HG03095 (cell line): ENCODE data around the gene HSD11B1.
"Not testable (repeated sequence)": the region's sequence is repeated elsewhere in the genome, so short reads cannot be mapped to it uniquely, and the experiment has no call there.

Experiments used
- ATAC-seq: cut with Tn5 transposase; IDR thresholded peaks from one replicate; pipeline ENCODE4 v1.9.1; 2021; ENCODE audit warnings: moderate library complexity; ENCODE audit not compliant: unreplicated experiment

Gene HSD11B1

DNA sequence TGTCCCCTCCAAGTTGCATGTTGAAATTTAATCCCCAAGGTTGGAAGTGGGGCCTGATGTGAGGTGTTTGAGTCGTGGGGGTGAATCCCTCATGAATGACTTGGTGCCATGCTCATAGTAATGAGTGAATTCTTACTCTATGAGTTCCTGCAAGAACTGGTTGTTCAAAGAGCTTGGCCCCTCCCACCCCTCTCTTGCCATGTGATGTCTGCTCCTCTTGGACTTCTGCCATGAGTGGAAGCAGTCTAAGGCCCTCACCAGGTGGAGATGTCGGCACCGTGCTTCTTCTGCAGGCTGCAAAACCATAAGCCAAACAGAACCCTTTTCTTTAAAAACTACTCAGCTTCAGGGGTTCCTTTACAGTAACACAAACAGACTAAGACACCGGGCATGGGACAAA lies 15.2 kb upstream of the HSD11B1 start:
- ATAC-seq, result no peak

DNA sequence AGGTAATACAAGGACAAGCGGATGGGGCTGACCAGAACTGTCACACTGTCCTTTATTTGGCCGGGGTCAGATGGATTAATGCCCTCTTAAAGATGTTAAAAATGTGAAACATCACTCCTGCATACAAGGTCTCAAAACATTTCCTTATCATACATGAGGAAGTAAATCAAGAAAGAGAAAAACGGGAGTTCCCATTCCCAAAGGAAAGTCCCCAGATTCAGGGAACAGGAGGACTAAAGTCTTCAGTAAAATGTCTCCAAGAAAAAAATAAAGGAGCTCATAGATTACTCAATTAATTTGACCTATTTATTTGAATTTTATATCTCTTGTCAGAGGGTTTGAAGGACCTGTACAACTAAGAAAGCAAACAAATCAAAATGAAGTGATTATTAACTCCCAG lies 13.4 kb upstream of the HSD11B1 start:
- no peak for ATAC-seq

DNA sequence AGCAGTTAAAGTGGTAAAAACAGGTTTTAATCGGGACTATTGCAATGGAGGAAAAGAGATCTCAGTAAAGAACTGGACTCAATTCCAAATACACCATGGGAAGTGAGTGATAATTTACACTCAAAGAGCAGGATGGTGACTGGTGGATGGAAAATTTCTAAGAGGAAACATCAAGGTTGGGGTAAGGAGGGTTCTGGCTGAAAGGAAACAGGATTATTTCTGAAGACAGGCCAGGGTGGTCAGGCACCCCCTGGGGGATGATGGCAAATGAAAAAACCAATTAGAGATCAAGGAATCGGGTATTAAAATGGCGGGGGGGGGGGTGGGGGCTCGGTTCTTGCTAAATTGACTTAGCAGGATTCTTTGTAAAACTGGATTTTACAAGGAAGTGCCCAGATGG lies 12.3 kb upstream of the HSD11B1 start:
- no peak for ATAC-seq

DNA sequence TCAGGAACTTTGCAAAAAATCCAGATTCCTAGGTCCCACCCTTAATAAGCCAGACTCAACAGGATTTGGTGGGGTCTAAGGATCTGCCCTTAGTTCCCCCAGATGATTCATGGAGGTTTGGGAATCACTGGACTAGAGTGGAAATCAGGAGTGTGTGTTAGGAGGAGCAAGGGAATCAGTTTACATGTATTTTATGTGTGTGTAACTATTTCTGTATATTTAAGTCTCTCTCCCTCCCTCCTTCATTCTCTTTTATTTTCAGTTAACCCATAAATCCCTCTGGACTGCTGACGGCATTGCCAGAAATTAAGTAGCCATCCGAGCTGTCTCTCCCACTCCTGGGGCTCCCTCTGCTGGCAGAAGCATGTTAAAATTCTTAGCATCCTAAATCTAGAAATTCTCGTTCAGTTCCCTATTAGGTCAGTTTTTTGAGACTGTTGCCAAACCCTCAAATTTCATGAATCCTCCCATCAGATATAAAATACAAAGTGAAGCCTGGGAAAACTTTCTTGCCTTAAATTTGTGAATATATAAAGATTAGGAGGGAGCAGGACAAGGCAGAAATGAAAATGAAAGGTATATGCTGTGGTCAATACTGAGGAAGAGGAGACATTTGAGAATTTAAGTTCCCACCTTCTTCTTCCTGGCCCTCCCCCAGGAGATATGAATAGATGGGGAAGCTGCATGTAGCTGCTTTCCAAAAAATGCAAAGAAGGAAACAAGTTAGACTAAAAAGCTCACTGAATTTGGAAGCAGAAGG lies 11.7 kb upstream of the HSD11B1 start:
- ATAC-seq, result peak; percentile 59

DNA sequence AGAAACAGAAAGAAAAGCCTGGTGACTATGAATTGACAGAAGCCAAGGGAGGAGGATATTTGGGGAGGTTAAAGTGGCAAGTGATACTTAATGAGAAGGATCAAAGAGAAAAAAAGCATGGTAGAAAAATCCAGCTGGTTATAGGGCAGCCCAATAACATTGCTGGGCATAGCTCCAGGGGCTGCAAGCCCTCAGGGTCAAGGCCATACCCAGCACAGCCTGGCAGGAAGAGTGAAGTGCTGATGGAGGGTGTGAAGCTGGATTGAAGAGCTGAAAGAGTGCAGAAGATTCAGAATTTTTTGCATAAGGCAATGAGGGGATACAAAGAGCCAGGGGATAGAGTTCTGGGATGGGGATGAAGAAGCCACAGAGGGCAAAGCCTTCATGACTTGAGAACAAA lies 8.0 kb upstream of the HSD11B1 start:
- ATAC-seq, result no peak

DNA sequence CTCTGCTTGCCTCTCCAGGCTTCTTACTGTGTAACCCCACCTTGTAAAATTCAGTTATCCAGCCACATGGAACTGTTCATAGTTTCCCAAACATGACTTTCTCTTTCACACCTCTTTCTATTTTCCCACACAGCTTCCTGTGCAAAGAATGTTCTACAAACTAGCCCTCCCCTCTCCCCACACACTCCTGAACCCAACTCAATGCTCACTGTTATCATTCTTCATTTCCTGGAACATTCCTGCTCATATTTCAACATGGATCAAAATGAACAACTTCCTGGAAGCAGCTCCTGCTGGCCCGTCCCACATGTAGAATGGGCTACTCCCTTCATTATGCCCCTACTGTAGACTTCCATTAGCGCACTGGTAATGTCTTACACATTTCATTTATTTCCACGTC lies 7.5 kb upstream of the HSD11B1 start:
- no peak for ATAC-seq

DNA sequence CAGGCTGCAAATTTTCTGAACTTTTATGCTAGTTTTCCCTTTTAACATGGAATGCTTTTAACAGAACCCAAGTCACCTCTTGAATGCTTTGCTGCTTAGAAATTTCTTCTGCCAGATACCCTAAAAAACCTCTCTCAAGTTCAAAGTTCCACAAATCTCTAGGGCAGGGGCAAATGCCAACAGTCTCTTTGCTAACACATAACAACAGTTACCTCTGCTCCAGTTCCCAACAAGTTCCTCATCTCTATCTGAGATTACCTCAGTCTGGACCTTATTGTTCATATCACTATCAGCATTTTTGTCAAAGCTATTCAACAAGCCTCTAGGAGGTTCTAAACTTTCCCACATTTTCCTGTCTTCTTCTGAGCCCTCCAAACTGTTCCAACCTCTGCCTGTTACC lies 4.0 kb upstream of the HSD11B1 start:
- ATAC-seq, result not testable (repeated sequence)

DNA sequence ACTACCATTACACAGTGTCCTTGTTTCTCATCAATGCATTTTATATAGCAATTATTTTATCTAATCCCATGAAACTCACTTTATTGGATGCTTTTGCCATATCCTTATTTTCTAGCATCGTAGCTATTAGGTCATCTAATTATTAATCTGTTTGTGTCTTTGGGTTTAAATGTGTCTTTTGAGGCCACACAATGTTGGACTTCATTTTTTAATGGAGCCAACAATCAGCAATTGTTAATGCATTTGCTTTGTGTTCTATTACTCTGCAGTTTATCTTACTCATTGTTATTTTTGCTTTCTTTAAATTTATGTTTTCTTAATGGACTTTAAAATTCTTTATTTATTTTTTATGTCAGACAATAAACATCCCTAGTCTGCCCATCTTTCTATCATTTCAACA lies 1.8 kb upstream of the HSD11B1 start:
- no peak for ATAC-seq

DNA sequence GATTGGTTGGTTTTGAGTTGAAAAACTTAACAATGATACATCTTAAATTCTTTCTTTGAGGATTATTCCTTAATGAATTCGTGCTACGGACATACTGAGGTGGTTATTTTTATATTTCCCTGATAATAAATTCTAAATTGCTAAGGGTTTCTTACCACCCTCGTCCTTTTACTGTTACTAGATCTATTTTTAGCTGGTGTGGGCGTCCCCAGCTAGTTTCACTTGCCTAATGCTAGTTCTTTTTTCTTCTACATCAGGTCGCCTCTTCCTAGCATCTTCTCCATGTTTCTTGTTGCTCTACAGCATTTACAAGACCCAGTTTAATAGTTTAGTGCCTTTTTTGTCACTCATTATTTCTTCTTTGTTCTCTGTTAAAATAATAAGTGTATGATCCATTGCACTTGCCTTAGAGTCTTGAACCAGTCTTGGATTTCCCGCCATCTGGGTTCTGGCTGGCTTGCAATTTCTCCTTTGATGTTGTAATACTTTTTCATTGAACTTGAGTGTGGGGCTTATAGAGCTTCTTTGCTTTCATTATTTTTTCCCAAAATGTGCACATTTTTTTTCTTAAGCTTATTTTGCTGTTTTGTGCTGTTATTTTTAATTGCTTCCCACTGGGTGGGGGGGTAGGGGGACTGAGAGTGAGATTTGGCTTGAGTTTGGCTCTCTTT lies 677 bp upstream of the HSD11B1 start:
- ATAC-seq, result no peak

DNA sequence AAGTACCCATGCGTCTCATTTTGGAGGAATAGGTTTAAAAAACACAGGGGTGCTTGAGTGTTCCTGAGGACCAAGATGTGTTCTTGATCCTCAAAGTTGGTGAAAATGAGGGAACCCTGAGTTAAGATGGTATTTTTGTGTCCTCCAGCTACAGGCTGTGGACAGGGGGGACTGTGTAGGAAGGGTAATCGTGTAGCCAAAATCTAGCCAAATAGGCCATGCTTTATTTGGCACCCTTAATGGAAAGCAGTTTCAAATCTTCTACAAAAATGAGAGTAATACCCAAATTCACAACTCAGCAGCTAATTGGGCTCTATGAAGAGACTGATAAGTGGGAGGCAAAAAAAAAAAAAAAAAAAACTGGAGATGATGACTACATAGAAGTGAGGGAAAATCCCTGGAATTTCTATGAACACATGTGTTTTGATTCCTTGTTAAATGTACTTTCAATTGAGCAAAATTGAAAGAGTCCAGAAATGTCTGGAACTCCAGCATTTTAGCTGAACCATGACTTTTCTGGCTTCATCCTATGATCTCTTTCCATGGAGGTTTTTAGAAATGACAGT lies 470 bp downstream of the HSD11B1 start:
- no peak for ATAC-seq

DNA sequence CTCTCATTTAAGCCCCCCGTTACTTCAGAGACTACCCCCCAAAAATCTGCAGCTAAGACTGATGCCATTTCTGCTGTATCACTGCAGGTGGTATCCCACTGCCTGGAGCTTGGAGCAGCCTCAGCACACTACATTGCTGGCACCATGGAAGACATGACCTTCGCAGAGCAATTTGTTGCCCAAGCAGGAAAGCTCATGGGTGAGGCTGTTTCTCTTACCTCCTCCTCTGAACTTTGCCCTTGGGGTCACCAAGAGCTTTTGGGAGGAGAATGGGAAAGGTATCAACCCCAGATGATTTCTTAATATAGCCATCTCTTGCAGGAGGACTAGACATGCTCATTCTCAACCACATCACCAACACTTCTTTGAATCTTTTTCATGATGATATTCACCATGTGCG lies 2.0 kb downstream of the HSD11B1 start:
- no peak for ATAC-seq

DNA sequence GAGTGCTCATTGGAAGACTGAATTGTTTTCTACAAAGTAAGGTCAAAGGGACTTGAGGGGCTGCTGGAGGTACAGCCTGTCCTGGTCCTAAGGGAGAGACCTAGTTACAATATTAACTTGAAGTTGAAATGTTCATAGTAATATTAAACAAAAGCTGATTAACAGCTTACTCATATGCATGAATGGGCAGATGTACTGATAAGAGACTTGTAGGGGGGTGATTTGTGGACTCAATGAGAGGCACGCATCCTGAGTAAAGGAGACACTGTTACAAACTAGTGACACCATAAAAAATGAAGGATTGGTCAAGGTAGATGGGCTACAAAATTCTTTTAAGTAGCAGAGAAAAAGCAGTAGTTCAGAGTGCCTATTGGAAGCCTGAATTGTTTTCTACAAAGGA lies 2.7 kb downstream of the HSD11B1 start:
- no peak for ATAC-seq

DNA sequence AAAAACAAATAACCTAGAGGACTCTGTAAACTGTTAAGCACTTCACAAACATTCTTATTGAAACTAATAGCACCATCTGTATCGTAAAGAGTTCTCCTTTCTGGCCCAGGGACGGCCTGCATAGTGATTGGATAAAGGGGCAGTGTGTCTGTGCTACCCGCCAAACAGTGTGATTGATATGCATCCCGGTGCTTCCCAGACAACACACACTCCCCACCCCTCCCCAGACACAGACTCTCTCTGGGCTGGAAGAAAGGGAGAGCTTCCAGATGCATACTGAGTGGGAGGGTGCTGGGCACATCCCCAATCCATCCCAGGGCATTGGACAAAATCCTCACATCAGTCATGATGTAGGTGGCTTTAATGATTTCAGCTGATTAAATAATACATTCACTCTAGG lies 3.7 kb downstream of the HSD11B1 start:
- no peak for ATAC-seq

DNA sequence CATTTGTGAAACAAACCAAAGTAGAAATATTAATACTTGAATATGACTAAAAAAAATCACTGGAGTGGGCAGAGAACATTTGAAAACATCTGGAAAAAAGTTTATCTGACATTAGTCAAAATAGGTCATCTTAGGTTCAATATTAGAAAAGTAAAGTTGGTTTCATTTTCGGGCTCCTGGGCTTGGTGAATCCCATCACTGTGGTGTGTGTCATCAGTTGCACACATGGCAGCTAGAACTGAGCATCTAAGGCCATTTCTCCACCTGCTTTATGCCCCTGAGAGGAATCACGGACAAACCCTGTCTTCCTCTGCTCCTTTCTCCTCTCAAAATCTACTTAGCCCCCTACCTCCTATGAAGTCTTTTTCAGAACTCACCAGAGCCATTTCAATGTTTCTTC lies 5.4 kb downstream of the HSD11B1 start:
- ATAC-seq, result no peak

DNA sequence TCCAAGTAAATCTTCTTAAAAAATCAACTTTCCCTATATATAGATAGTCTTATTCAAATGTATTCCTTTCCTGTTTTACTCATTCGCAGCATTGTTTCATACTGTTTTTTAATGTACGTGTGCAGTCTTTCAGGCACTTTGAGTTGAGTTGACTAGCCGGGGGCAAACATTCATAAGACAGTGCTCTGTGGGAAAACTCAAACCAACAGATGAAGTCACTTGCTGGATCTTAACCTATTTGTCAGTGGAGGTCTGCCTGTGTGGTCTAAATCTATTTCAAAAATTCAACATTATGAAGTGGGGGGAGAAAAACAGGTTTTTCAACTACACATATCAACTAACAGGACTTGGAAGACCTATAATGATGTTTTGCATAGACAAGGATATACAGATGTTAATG lies 6.2 kb downstream of the HSD11B1 start:
- ATAC-seq, result no peak

DNA sequence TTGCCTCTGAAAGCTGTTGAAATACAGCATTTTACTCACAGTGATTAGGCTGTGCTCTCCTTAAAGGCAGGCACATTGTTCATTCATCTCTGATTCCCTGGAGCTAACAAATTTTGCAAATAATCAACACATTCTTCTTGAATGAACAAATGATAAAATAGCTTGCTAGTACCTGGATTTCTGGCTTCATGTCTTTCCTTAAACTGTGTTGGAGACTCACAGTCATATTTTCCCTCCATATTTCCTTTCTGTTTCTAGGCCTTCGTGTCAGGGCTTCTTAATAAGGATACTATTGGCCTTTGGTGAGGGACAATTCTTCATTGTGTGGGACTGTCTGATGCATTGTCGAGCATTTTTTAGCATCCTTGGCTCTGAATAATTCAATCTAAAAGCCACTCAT lies 9.7 kb downstream of the HSD11B1 start:
- no peak for ATAC-seq

DNA sequence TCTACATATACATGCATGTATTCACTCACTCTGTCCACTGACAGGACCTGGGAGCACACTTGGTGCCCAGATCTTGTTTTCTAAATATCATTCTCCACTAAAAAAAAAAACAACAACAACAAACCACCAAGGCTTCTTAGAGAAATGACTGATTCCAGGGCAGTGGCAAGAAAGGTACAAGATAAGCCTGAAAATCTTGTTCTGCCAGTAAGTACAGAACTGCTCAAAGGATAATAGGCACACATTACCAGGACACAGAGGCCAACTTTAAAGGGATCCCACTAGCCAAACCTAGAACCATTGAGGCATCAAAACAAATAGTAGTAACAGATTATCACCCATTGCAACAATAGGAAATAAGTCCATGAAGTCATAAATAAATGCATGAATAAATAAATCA lies 10.7 kb downstream of the HSD11B1 start:
- no peak for ATAC-seq

DNA sequence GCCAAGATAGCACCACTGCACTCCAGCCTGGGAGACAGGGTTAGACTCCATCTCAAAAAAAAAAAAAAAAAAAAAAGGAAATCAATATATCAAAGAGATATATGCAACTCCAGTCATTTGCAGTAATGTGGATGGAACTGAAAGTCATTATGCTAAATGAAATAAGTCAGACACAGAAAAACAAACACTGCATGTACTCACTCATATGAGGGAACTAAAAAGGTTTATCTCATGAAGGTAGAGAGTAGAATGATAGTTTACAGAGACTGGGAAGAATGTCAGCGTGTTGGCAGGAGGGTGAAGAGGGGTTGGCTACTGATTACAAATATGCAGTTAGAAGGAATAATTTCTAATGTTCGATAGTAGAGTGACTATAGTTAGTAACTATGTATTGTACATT lies 13.2 kb downstream of the HSD11B1 start:
- ATAC-seq, result no peak

DNA sequence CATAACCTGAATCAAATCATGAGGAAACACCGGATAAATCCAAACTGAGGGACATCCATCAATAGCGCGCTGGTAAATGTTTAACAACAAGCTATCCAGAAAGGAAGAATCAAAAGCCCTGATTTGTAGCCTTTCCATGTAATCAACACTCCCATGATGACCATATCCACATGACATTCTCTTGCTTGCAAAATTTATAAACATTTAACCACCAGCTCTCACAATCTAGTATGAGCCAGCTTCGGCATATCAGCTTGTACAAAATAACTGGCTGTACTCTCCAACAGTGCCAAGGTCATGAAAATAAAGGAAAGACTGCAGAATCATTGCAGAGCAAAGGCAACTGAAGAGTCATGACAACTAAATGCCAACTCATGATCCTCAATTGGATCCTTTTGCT lies 15.7 kb downstream of the HSD11B1 start:
- ATAC-seq, result no peak

DNA sequence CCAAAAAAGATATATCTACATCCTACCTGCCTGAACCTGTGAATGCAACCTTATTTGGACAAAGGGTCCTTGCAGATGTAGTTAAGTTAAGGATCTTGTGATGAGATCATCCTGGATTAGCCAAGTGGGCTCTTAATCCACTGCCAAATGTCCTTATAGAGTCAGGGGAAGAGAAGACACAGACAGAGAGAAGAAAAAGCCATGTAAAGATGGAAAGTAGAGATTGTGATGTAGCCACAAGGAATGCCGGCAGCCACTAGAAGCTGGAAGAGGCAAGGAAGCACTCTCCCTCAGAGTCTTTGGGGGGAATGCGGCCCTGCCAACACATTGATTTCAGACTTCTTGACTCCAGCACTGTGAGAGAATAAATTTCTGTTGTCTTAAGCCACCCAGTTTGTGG lies 16.2 kb downstream of the HSD11B1 start:
- ATAC-seq, result no peak

DNA sequence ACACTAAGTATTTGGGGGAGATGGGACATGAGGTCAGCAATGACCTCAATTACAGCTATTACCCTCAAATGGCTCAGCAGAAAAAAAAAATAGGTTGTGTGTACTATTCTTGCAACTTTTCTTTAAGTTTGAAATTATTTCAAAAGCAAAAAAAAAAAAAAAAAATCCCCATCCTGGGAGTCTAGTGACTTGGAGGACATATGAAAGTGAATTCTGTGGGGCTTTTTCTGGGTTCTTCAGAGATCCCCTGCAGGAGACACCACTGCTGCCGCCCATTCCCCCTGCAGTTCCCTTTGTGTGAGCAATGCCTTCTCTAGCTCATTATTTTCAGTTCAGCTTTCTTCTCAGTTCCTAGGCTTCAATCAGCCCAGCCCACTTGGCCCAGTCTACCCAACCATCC lies 16.7 kb downstream of the HSD11B1 start:
- no peak for ATAC-seq

DNA sequence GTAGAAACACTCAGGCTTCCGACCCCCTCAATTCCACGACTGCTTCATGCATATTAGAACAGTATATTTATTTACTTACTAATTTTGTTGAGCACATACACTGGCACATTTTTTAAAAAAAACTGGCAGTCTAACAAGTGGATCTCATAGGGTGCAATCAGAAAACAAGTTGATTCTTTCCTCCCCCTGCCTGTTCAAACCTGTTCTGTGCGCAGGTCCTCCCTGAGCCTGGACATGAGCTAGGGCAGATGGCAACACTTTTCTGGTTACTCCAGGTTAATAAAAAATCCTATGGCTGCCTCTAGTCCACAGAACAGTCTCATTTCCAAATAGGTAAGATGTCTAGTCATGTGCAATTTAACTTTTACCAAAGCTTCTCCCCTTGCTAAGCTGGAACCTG lies 18.6 kb downstream of the HSD11B1 start:
- ATAC-seq, result no peak
